Measurements from ENCODE around the gene NFIB.

DNA sequence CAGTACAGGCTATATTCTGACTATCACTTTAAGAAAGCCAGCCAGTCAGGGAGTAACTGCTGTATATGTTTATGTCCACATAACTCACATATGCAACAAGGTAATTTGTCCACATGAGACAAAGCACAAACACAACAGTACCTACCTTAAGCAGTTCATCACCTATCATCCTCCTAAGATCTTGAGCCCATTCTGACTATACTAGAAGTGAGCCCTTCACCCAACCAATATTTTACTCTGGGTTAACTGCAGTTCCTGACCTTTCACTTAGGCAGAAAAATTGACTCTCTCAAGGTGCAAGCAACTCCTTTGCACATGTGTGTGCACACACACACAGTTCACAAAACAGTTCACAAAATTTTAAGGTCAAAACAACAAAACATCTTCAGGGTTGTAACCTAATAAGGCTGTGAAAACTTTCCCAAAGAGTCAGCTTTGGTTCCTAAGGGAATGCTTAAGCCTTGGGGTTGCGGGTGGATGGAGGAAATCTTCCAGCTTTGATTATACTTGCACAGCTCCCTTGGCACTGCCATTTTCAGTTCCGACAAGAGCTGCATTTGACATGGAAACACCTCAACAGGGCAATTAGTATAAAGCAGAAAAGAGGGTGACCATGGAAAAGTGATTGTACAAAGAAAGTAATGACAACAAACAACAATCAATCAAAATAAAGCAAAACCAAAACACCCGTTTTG, 215.3 kb downstream of the NFIB start:
- TF ChIP-seq RAD21 (IDR thresholded peaks at IDR 0.05; ENCODE audit: low read length) (no peak), POLR2A (IDR thresholded peaks at IDR 0.05; ENCODE audit: low read depth, low read length) (no peak), BHLHE40 (IDR thresholded peaks at IDR 0.05; ENCODE audit: low read depth, low read length) (no peak)
- TF ChIP-seq, protein P1, sequence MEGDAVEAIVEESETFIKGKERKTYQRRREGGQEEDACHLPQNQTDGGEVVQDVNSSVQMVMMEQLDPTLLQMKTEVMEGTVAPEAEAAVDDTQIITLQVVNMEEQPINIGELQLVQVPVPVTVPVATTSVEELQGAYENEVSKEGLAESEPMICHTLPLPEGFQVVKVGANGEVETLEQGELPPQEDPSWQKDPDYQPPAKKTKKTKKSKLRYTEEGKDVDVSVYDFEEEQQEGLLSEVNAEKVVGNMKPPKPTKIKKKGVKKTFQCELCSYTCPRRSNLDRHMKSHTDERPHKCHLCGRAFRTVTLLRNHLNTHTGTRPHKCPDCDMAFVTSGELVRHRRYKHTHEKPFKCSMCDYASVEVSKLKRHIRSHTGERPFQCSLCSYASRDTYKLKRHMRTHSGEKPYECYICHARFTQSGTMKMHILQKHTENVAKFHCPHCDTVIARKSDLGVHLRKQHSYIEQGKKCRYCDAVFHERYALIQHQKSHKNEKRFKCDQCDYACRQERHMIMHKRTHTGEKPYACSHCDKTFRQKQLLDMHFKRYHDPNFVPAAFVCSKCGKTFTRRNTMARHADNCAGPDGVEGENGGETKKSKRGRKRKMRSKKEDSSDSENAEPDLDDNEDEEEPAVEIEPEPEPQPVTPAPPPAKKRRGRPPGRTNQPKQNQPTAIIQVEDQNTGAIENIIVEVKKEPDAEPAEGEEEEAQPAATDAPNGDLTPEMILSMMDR (conservative IDR thresholded peaks at IDR 0.05; ENCODE audit: low read depth, low read length), result no peak
